Erythroblast (primary cell): ENCODE measurements around the gene LMBR1.

ENCODE experiments used
- GATA1 ChIP-seq: IDR thresholded peaks from 2 replicates; pipeline ENCODE4 v1.6.1; 2011; ENCODE audit warnings: low read depth, mild to moderate bottlenecking, control low read depth, low read length, moderate library complexity
- POLR2A ChIP-seq: IDR thresholded peaks from 2 replicates; pipeline ENCODE4 v1.6.1; 2011; ENCODE audit warnings: mild to moderate bottlenecking, low read length

- no peak for TF ChIP-seq POLR2A
- no peak for TF ChIP-seq GATA1
These were observed 10.4 kb upstream of the LMBR1 start for GRCh38 chr7:156903232-156903909.
